Thyroid gland (tissue), 4 donors: Measurements from ENCODE around the gene TRIM71.

Experiments
- CTCF ChIP-seq, 6 experiments: fragments of 200-600 bp in 3 of 6; fragments of 450-650 bp in 3 of 6; sonication (generic) in 3 of 6; IDR thresholded peaks; one replicate each; pipeline ENCODE4 v1.5.1; 2016 to 2019; ENCODE audit warnings: antibody characterized with exemption in 6 of 6, mild to moderate bottlenecking in 2 of 6, inconsistent platforms in 1 of 6, moderate library complexity in 1 of 6
- POLR2A ChIP-seq, 2 donors: fragments of 450-650 bp; IDR thresholded peaks; one replicate each; pipeline ENCODE4 v1.6.1; 2017; ENCODE audit warnings: antibody characterized with exemption in 2 of 2, mild to moderate bottlenecking in 2 of 2, moderate library complexity in 1 of 2

- TF ChIP-seq CTCF (IDR thresholded peaks at IDR 0.05), result no peak
- TF ChIP-seq POLR2A (IDR thresholded peaks at IDR 0.05), result no peak
Observed at GRCh38 chr3:32910954-32911353, 93.2 kb downstream of the TRIM71 start.
